Measurements from ENCODE around the gene MGAT4A.

The MGAT4A gene

GRCh38 chr2:98702858-98703620 is 27.9 kb downstream of the MGAT4A start:
- ATAC-seq = no peak
- DNase-seq = no peak

GRCh38 chr2:98702127-98702802 is 28.7 kb downstream of the MGAT4A start:
- no peak for DNase-seq
- peak; percentile 14 for ATAC-seq

- DNase-seq = no peak
- ATAC-seq = no peak
Measured at GRCh38 chr2:98701230-98701629, 29.7 kb downstream of the MGAT4A start.

GRCh38 chr2:98698896-98699295 is 32.0 kb downstream of the MGAT4A start:
- DNase-seq (no peak), ATAC-seq (no peak)

GRCh38 chr2:98697651-98698337 is 33.1 kb downstream of the MGAT4A start:
- DNase-seq = no peak

GRCh38 chr2:98696200-98696599 is 34.7 kb downstream of the MGAT4A start:
- no peak for ATAC-seq
- no peak for DNase-seq

More at GRCh38 chr2:98697651-98698337, 33.1 kb downstream of the MGAT4A start:
- no peak for ATAC-seq

GRCh38 chr2:98695255-98695654 is 35.7 kb downstream of the MGAT4A start:
- ATAC-seq = no peak

GRCh38 chr2:98693477-98693876 is 37.5 kb downstream of the MGAT4A start:
- ATAC-seq = peak; percentile 17
- no peak for DNase-seq

More at GRCh38 chr2:98695255-98695654, 35.7 kb downstream of the MGAT4A start:
- DNase-seq = no peak

GRCh38 chr2:98692090-98693054 is 38.6 kb downstream of the MGAT4A start:
- DNase-seq = no peak
- peak; percentile 81 for ATAC-seq

GRCh38 chr2:98691303-98691702 is 39.6 kb downstream of the MGAT4A start:
- peak; percentile 51 for ATAC-seq
- DNase-seq = no peak

- ATAC-seq (no peak), DNase-seq (no peak)
Measured at GRCh38 chr2:98685930-98686887, 44.7 kb downstream of the MGAT4A start.

- DNase-seq (no peak), ATAC-seq (no peak)
Measured at GRCh38 chr2:98683728-98684127, 47.2 kb downstream of the MGAT4A start.

- ATAC-seq (no peak), DNase-seq (no peak)
Measured at GRCh38 chr2:98676742-98677141, 54.2 kb downstream of the MGAT4A start.

GRCh38 chr2:98674233-98674964 is 56.5 kb downstream of the MGAT4A start:
- ATAC-seq = no peak

GRCh38 chr2:98669675-98670074 is 61.3 kb downstream of the MGAT4A start:
- ATAC-seq = no peak
- DNase-seq = no peak

More at GRCh38 chr2:98674233-98674964, 56.5 kb downstream of the MGAT4A start:
- DNase-seq = no peak

GRCh38 chr2:98665677-98666076 is 65.3 kb downstream of the MGAT4A start:
- ATAC-seq (no peak), DNase-seq (no peak)

GRCh38 chr2:98664323-98664722 is 66.6 kb downstream of the MGAT4A start:
- peak; percentile 46 for ATAC-seq
- DNase-seq = no peak

GRCh38 chr2:98663511-98664090 is 67.3 kb downstream of the MGAT4A start:
- ATAC-seq (peak; percentile 33), DNase-seq (no peak)

GRCh38 chr2:98659491-98659840 is 71.5 kb downstream of the MGAT4A start:
- DNase-seq = peak; percentile 47
- ATAC-seq = peak; percentile 47
